A204.1 (cell line): Measurements from ENCODE around the gene APOBEC3H.

ENCODE experiments used
- FAIRE-seq: peaks from 2 replicates; lab custom pipeline; 2012; peaks lifted over from hg19 to GRCh38; lab: Jason Lieb, UNC

The APOBEC3H gene

DNA sequence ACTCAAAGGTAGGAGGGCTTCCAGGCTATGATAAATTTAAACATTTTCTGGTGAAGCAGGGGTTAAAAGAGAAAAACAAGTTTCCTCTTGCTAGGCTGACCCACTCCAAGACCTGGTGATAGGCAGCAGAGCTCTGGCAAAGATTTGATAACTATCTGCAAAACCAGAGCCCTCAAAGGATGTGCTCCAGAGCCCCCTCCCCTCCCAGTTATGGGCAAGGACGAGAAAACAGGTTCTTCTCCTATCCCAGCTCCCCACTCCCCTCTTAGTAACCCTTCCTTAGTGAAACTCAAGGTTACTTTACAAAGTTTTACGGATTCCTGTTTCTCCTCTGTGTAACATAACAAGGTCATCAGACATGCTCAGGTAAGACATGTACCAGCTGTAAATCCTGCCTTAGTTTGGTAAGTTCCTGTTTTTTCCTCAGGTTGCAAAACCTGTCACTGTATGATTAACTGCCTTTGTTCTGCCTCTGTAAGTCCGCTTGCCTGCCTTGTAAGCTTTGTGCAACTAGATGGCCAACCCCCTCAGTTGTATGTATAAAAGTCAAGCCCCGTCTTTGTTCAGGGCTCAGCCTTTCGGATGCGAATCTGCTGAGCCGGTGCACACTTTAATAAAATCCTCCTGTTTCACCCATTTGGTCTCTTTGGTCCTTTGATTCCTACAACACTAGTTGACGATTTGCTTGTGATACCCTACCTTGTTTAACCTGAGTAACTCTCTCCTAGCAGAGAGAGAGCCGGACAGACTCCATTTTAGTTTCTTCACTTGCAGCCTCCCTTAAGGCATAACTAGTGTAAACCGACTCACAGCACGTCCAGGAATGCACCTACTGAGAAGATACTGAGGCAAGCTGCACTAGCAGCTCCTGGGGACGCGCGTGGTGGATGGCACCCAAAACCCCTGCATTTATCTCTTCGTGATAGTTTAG lies 13.9 kb downstream of the APOBEC3H start:
- FAIRE-seq = no peak

DNA sequence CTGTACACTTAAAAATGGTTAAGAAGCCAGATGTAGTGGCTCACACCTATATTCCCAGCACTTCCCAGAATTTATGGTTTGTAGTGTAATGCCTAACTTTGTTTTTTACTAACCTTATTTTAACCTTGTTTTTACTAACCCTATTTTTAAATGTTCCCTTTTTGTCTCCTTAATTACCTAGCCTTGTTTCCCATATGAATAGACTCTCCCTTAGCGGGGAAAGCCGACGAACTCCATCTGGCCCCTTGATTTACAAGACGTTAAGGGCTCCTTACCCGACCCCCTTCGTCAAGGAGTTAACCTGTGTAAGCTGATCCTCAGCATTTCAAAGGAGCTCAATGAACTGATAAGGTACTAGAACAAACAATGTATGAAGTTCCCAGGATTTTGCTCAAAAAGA lies 17.1 kb downstream of the APOBEC3H start:
- FAIRE-seq = no peak

DNA sequence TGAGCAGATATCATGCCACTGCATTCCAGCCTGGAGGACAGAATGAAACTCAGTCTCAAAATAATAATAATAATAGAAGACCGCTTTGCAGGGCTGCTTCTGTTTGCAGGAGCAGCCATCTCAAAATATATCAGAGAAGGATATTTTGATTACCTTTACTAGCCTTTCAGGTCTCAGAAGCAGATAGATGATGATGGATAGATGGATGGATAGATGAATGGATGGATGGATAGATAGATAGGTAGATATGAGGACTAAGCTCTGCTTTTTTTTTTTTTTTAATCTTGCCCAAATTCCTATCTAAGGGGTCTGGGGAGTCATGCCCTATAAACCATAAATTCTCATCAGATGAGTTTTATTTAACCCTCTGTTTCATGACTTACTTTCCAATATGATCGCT lies 18.5 kb downstream of the APOBEC3H start:
- no peak for FAIRE-seq

DNA sequence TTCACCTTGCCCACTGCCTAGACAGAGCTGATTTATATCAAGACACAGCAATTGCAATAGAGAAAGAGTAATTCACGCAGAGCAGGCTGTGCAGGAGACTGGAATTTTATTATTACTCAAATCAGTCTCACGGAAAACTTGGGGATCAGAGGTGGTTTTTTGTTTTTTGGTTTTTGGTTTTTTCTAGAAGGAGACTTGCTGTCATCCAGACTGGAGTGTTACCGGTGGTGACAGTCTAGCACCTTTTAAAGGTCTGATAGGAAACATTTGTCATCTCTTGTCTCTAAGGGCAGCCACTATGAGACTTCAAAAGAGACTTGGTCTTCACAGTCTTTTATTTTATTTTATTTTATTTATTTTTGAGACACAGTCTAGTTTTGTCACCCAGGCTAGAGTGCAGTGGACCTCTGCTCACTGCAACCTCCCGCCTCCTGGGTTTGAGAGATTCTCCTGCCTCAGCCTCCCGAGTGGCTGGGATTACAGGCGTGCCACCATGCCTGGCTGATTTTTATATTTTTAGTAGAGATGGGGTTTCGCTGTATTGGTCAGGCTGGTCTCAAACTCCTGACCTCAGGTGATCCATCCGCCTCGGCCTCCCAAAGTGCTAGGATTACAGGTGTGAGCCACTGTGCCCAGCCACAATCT lies 19.1 kb downstream of the APOBEC3H start:
- FAIRE-seq = no peak

DNA sequence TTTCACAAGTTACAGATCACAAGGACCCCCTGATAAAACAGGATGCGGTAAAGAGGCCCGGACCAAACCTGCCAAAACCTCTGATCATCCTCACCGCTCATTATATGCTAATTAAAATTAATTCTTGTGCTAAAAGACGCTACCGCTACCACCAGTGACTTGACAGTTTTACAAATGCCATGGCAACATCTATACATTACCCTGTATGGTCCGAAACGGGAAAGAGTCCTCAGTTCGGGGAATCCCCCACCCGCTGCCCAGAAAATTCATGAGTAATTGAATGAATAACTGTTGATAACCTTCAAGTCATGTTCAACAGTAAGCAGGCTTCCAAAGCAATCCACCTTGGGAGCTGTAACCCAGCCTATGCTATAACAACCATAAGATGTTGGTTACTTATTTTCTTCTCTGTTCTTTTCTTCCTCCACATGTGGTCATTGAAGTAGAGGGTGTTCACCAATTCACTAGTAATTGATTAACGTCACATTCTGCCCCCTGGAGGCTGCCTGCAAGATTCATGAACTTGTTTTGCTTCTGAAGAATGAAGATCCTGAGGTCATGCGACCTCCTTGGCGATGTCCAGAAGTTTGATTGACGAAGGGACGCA lies 20.6 kb downstream of the APOBEC3H start:
- no peak for FAIRE-seq

DNA sequence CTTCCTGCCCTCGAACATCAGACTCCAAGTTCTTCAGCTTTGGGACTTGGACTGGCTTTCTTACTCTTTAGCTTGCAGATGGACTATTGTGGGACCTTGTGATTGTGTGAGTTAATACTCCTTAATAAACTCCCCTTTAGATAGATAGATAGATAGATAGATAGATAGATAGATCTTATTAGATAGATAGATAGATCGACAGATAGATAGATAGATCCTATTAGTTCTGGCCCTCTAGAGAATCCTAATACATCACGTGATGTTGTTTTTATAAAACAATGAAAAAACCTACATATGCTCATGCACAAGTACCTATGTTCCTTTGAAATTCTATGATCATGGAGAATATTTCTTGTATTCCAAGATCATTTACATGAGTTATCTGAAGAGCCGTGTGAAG lies 23.9 kb downstream of the APOBEC3H start:
- FAIRE-seq = no peak

DNA sequence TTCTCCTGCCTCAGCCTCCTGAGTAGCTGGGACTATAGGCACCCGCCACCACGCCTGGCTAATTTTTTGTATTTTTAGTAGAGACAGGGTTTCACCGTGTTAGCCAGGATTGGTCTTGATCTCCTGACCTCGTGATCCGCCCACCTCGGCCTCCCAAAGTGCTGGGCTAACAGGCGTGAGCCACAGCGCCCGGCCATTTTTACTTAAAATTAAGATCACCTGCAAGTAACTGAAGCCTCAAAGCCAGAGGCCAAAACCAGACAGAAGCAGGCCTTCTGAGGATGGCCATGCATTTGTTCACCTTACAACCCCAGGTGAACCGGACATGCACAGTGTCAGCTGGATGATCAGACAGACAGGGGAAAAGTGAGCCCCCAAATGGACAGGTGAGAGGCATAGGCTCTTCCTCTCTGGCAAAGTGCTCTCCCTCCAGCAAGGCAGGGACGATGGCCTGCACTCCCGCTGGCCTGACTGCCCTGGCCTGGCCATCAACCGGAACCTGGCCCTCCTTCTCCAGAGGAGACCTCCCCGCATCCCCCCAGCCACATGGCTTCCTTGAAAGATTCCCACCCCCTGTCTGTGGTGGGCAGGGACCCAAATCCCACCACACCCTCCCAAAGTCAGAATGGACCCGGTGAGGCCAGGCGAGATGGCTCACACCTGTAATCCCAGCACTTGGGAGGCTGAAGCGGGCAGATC lies 25.9 kb downstream of the APOBEC3H start:
- no peak for FAIRE-seq

DNA sequence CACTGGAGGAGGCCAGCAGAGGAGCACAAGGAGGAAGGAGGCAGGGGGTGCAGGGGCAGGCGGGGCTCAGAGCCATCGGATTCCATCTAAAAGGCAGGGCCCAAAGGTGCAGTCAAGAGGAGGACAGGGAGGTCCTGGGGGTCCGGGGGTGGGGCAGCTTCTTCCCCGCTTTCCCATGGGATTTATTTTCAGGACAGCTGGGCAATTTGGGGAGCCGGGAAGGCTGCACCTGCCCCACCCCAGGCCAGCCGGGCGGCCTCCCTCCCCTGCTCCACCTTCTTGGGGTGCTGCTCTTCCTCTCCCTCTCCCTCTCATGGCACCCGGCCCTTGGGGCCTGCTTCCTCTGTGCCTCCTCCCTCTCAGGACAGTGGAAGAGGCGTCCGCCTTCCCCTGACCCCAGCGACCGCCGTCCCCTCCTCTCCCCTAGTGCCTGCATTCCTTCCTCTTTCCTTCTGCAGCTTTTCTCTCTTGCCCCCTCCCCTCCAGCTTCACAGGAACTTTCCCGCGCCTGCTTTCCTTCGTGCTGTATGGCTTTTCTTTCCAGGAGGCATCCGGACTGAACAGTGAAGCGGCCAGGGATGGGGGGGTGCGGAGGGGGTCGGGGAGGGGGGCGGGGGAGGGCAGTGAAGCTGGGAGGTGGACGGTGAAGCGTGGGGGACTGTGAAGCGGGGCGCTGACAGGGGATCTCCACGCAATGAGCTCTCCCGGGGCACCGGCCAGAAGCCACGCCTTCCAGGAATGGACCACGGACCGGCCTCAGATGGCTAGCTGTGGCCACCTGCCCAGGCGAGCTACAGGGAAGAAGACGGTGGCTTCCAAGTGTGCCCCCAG lies 26.9 kb downstream of the APOBEC3H start:
- FAIRE-seq = no peak

DNA sequence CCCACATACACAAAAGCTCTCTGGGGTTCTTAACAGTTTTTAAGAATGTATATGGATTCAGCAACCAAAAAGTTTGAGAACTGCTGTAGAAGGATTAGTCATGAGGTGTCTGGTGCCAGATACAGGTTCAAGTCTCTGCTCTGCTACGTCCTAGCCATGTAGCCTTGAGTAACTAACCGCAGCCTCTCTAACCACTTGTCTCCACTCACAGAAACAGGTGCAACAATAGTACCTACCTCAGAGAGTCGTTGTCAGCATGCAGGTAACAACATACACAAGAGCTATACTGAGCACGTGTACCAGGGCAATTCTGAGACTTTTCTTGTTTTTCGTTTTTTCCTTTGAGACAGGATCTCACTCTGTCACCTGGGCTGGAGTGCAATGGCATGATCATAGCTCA lies 28.6 kb downstream of the APOBEC3H start:
- FAIRE-seq = no peak

DNA sequence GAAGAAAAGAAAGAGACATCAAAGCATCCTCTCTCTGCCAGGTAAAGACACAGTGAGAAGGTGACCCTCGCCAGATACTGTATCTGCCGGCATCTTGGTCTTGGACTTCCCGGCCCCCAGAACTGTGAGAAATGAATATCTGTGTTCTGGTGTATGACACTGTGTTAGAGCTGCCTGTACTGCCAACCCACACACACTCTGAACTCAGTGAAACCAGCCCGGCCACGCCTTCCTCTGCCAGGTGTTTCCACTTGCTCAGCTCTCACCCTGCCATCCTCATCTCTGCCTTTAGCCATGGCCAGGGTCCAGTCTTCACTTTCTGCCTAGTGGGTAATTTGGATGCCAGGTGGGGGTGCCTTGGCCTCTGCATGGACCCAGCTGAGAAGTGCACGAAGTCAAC lies 31.5 kb downstream of the APOBEC3H start:
- FAIRE-seq = no peak

DNA sequence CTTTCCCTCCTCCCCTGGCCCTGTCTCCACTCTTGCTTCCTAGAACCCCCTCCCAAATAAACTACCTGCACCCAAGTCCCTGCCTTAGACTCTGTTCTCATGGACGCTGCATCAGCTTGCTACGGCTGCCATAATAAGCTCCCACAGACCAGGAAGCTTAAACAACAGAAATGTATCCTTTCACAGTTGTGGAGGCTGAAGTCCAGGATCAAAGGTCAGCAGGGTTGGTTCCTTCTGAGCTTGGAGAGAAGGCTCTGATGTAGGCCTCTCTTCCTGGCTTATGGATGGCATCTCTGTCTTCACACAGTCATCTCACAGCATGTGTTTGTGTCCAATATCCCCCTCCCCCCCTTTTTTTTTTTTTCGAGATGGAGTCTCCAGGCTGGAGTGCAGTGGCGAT lies 32.0 kb downstream of the APOBEC3H start:
- FAIRE-seq = no peak

DNA sequence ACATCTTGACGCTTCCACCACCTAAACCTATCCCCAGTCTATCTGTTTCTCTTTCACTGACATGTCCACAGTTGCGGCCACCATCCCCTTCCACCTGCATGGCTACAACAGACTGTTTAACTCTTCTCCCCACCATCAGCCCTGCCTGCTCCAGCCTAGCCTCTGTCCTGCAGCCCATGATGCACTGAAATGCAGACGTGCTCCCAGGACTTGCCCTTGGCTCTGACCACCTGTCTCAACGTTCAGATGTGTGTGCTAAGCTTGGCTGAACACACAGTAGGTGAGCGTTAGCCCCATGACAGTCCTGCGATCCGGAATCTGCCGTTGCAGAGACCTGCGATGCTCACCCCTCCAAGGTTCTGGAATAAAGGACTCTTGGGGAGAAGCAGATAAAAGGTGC lies 32.7 kb downstream of the APOBEC3H start:
- no peak for FAIRE-seq

DNA sequence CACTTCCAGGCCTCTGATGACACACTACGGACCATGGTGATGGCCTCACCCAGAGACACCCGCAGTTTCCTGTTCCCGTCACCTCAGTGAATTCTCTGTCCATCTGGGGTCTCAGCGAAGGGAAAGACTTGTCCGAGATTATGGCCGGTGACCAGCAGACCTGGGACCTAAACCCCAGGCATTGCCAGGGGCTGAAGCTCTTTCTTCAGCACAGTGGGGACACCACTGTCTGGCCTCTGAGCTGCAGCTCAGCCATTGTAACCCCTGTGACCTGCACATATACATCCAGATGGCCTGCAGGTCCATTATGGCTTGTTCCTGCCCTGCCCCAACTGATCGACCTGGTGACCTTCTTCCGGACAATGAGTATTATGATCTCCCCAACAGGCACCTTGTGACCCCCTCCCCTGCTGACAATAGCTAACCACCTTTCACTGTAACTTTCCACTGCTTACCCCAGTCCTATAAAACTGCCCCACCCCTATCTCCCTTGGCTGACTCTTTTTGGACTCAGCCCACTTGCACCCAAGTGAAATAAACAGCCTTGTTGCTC lies 33.2 kb downstream of the APOBEC3H start:
- no peak for FAIRE-seq

DNA sequence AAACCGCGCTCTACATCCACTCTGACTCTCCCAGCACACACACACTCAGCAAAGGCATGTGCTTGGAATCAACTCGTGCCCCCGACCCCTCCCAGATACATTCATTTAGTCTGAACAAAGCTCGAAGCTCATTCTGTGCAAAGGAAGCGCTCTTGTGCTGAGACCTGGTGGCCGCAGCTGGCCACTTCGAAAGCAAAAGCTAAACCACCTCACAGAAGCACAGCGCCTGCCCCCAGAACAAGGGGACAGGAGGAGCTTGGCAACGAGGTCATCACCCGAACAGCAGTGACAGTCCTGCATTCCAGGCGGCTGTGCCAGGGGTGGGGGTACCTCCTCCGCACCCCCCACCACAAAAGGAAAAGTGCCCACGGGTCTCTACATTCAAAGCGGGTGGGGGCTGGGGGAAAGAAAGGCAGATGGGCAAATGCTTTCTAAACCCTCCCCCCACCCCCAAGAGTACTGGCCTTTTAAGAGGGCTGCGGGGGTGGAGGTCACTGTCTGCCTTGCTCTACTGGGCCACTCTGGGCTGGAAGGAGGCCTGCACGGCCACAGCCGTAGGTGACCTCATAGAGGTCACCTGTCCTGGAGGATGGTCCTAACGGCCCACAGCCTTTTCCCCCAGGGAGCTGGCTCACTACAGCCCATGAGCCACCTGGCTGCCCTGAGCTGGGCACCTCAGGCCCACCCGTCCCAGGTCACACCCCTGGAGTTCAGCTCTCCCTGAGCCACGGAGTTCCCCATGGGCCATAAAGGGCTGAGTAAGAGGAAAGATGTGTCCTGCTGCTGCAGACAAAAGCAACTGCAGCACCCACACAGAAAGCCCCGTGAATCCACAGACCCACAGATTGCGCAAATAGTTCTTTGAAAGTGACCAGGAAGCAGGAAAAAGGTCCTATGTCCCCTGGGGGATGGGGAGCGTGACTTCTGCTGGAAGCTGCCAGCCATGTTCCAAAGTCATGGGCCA lies 34.1 kb downstream of the APOBEC3H start:
- FAIRE-seq = no peak

DNA sequence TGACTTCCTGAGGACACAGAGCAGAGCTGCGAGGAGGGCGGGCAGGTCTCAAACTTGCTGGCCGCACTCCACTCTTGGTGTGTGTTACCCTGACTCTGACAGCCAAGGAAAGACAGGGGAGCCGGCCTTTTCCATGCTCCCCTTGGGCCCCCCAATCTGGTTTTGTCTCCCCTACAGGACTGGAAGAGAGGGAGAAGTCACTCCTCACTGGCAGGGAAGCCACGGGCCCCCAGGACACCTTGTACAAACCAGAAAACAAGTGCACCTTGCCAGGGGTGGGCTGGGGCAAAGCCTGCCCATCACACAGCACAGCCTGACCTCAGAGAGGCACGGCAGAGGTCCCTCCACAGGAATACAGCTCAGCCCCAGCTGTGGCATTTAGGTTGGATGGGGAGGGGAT lies 35.2 kb downstream of the APOBEC3H start:
- FAIRE-seq = no peak

DNA sequence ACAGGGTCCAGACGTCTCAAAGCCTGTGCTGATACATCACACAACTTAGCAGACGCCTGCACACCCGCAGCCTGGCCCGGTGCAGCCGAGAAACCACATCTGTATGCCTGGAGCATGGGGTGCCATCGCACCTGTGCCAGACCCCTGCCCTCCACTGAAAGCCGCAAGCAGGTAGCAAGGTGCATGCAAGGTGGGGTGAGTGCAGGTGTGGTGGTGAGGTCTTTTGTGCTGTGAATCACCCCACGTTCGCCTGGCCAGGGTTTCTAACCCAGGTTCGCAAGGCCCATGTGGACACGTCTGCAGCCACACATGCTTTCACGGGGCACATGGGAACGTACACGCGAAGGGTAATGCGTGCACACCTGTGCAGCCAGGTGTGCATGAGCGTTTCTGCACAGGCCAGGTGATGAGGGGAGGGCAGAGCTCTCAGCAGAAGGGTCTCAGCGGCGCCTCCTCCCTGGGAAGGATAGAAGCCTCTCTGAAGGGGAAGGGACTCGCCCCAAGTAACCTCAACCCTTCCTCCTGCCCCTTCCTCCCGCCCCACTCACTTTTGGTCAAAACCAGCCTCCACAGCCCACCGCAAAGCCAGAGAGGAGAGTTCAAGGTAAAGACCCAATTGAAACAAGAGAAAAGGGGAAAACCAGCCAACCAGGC lies 36.0 kb downstream of the APOBEC3H start:
- FAIRE-seq = no peak

DNA sequence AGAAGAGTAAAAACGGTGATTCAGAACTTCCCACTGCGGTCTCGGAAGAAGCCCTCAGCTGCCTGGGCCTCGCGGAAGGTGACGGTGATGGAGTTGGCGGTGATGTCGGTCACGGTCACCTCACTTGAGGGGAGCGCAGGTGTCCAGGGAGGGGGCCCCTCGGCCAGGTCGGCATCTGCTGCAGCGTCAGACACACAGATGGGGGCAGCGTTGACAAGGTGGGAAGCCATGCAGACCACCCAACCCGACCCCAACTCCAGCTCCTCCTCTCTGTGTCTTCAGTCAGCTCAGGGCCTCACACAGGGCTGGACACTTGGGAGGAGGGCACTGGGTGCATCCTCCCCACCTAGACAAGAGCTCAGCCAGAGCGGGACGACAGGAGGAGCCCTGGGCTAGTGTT lies 36.8 kb downstream of the APOBEC3H start:
- no peak for FAIRE-seq

DNA sequence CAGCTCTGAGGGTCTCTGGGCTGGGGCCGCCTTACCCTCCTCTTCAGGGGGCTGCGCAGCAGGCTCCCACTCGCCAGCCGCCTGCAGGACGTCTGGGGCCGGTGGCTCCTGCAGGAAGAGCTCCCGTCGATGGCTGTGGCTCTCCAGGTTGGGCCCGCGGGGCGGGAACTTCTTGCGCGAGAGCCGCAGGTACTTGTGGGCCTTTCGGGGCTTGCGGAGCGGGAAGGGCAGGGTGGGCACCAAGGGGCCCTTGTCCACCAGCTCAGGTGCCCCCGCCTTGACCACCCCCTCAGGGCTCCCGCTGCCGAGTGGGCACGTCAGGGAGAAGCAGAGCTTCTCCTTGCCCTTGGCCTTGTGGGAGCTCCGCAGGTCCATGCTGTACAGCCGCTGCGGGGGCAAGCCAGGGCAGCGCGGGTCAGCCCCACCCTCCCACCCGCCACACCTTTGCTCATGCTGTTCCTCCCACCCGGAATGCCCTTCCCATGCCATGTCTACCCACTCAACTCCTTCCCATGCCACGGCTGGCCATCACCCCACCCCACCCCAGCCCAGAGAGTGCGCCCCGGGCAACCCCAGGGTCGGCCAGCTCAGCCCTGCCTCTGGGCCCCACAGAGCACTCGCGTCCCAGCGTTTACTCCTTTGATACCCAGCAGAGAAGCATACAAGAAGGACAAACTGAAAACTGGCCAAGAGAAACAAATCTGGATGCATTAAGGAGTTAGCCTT lies 37.5 kb downstream of the APOBEC3H start:
- FAIRE-seq = no peak
